ENCODE results near the gene BCDIN3D. TPM values are rescaled to one million over a fixed set of nuclear protein-coding genes. Genes with fewer than 3 reads are reported as not detected.

BCDIN3D gene
- total and polyA plus RNA-seq, 2 donors (not counting 3 experiments of a cell fraction or from before 2014, with no cell fraction given) = 1.8 to 3.1 TPM

- Histone ChIP-seq H3K9me1 (replicated peaks; ENCODE audit: control insufficient read depth, extremely low read depth, insufficient read depth, low read length) (no peaks in the 10 kb centered on the region), H3K27ac (ENCODE audit: insufficient read depth, low read depth, low read length) (no peak overlapping the region), H3K79me2 (ENCODE audit: control insufficient read depth, insufficient read depth, low read length) (peaks cover 65% of the 10 kb centered on the region), H3K9ac (replicated peaks; ENCODE audit: extremely low read depth, insufficient read depth, low read length) (no peak overlapping the region), H3K4me1 (ENCODE audit: control insufficient read depth, extremely low read depth, insufficient read depth, low read length) (peaks cover 50% of the 10 kb centered on the region), H3K4me2 (ENCODE audit: insufficient read depth, low read length) (no peak overlapping the region), H3K36me3 (ENCODE audit: control insufficient read depth in 2 of 2, extremely low read depth in 1 of 2, insufficient read depth in 2 of 2, low read length in 2 of 2) (peaks cover 0 to 4% of the 10 kb centered on the region in 2 experiments), H3K9me3 (replicated peaks; ENCODE audit: control insufficient read depth, insufficient read depth, low read length) (no peaks in the 10 kb centered on the region), H2AFZ (ENCODE audit: low read depth, low read length) (no peak overlapping the region), H3K27me3 (ENCODE audit: control insufficient read depth in 2 of 2, insufficient read depth in 2 of 2, low read length in 2 of 2) (no peaks in the 10 kb centered on the region), H3K4me3 (replicated peaks in 1 of 3; ENCODE audit: insufficient read depth in 1 of 3, low read depth in 1 of 3, low read length in 3 of 3) (no peak overlapping the region), H4K20me1 (replicated peaks; ENCODE audit: control insufficient read depth, extremely low read depth, insufficient read depth, low read length) (no peaks in the 10 kb centered on the region)
- CTCF ChIA-PET = interaction anchor here (9.0 kb wide), 1 partner anchor 16 kb away, joined by 54 read pairs; no protein-coding TSS in a partner anchor
- no peak for FAIRE-seq
- dilution Hi-C loops (cut with MboI; ENCODE audit: extremely low pct_ligation_motif_present, low sequenced_read_pairs) (no loop called here), intact Hi-C loops (cut with micrococcal nuclease) (no loop called here)
- POLR2A ChIA-PET = no interaction called here
- TF ChIP-seq FOS (IDR thresholded peaks at IDR 0.05; ENCODE audit: borderline replicate concordance, insufficient read depth, low read length) (no peak), MAX (IDR thresholded peaks at IDR 0.05; ENCODE audit: insufficient read depth, insufficient read length) (no peak)
- BruUV-seq (replicated peaks) = no TSS peak
- no peak for DNase-seq (ENCODE audit: low read depth, low spot score)
Observed at GRCh38 chr12:49823350-49823749, 19.6 kb downstream of the BCDIN3D start.

DNA sequence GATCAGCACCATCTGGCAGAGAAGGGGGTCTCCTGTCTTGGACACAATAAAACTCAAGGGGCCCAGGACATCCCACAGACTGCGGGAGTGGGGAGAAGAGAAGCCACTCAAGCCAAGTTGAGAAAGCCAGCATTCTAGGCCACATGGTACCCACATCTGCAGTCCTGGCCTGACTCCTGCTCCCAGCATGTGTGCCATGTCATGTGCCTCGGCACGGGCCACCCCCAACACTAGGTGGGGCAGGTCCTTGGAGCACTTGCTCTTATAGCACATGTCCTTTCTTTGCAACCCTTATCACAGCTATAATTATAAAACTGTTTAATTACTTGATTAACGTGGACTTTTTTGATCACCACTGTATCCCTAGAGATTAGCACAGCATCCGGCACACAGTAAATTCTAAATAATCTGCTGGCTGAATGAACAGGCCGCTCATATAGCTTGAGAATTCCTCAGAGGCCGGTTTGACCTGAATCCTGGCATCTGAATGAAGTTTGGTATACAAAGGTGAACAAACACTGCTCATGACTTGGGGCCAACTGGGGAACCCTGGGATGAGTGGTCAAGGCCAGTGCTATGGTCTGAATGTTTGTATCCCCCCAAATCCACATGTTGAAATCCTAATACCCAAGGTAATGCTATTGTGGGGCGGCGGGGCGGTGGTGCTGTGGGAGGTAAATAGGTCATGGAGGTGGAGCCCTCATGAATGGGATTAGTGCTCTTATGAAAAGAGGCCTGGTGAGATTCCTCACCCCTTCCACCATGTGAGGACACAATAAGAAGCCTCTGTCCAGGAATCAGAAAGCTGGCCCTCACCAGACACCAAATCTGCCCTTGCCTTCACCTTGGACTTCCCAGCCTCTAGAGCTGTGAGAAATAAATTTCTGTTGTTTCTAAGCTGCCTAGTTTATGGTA is 21.3 kb downstream of the BCDIN3D start:
- Histone ChIP-seq H3K4me1 (ENCODE audit: control insufficient read depth, extremely low read depth, insufficient read depth, low read length) (peaks cover 42% of the 10 kb centered on the region), H3K9me1 (replicated peaks; ENCODE audit: control insufficient read depth, extremely low read depth, insufficient read depth, low read length) (no peaks in the 10 kb centered on the region), H3K4me3 (replicated peaks in 1 of 3; ENCODE audit: insufficient read depth in 1 of 3, low read depth in 1 of 3, low read length in 3 of 3) (no peak overlapping the region), H2AFZ (ENCODE audit: low read depth, low read length) (no peak overlapping the region), H3K27me3 (ENCODE audit: control insufficient read depth in 2 of 2, insufficient read depth in 2 of 2, low read length in 2 of 2) (no peaks in the 10 kb centered on the region), H4K20me1 (replicated peaks; ENCODE audit: control insufficient read depth, extremely low read depth, insufficient read depth, low read length) (no peaks in the 10 kb centered on the region), H3K27ac (ENCODE audit: insufficient read depth, low read depth, low read length) (peak overlapping the region; percentile 54), H3K79me2 (ENCODE audit: control insufficient read depth, insufficient read depth, low read length) (peaks cover 56% of the 10 kb centered on the region), H3K4me2 (ENCODE audit: insufficient read depth, low read length) (peak overlapping the region; percentile 37), H3K36me3 (ENCODE audit: control insufficient read depth in 2 of 2, extremely low read depth in 1 of 2, insufficient read depth in 2 of 2, low read length in 2 of 2) (peaks cover 0 to 4% of the 10 kb centered on the region in 2 experiments), H3K9me3 (replicated peaks; ENCODE audit: control insufficient read depth, insufficient read depth, low read length) (no peaks in the 10 kb centered on the region), H3K9ac (replicated peaks; ENCODE audit: extremely low read depth, insufficient read depth, low read length) (no peak overlapping the region)
- dilution Hi-C loops (cut with MboI; ENCODE audit: extremely low pct_ligation_motif_present, low sequenced_read_pairs) = no loop called here
- FAIRE-seq (peak; percentile 40), DNase-seq (ENCODE audit: low read depth, low spot score) (no peak)
- BruUV-seq (replicated peaks) = no TSS peak
- ChIA-PET CTCF (interaction anchor here (0.7 to 9.0 kb wide), 8 partner anchors 11 to 146 kb away, joined by 3 to 54 read pairs (median 4); no protein-coding TSS in a partner anchor), POLR2A (interaction anchor here (1.0 to 1.3 kb wide), 4 partner anchors 11 to 80 kb away, joined by 3 to 4 read pairs (median 3); partner anchors contain the start of genes BCDIN3D and TMBIM6)
- TF ChIP-seq JUN (IDR thresholded peaks at IDR 0.05; ENCODE audit: borderline replicate concordance, insufficient read depth, insufficient read length, low read depth) (no peak), CTCF (IDR thresholded peaks at IDR 0.05; ENCODE audit: extremely low read depth in 1 of 2, insufficient read depth in 1 of 2, low read depth in 1 of 2, low read length in 2 of 2) (no peak), MYC (IDR thresholded peaks at IDR 0.05; ENCODE audit: low read depth, low read length) (no peak), EZH2 (IDR thresholded peaks at IDR 0.05; ENCODE audit: borderline replicate concordance, low read depth, low read length, severe bottlenecking) (no peak), POLR2A (IDR thresholded peaks at IDR 0.05; ENCODE audit: low read depth, low read length) (no peak), FOS (IDR thresholded peaks at IDR 0.05; ENCODE audit: borderline replicate concordance, insufficient read depth, low read length) (no peak)
- intact Hi-C loops (cut with micrococcal nuclease) = loop anchor here (1.0 kb wide), 1 partner anchor 37 kb away; no protein-coding TSS in a partner anchor
